GM18873 (cell line): ENCODE results near the gene PHAF1.
A peak's percentile ranks its signal among the peaks of the same experiment; 100 is the strongest.

Source experiments
- ATAC-seq: cut with Tn5 transposase; IDR thresholded peaks from one replicate; pipeline ENCODE4 v1.9.1; 2021; ENCODE audit warnings: mild to moderate bottlenecking, moderate library complexity, moderate number of reproducible peaks; ENCODE audit not compliant: unreplicated experiment, low FRiP score

Gene PHAF1

GRCh38 chr16:67158637-67159600 is 49.2 kb downstream of the PHAF1 start:
- ATAC-seq: peak; percentile 46

GRCh38 chr16:67161595-67162058 is 51.9 kb downstream of the PHAF1 start:
- no peak for ATAC-seq

- no peak for ATAC-seq
These were observed 52.9 kb downstream of the PHAF1 start for GRCh38 chr16:67162506-67163163.

GRCh38 chr16:67163164-67163998 is 53.6 kb downstream of the PHAF1 start:
- ATAC-seq: no peak

GRCh38 chr16:67163999-67164558 is 54.3 kb downstream of the PHAF1 start:
- ATAC-seq: no peak

GRCh38 chr16:67164599-67165061 is 54.9 kb downstream of the PHAF1 start, which contains the start of gene HSF4:
HSF4 (plus strand) TSS chr16:67164745; CDS start chr16:67164812, 67 bp downstream.
- no peak for ATAC-seq

GRCh38 chr16:67165121-67166078 is 55.7 kb downstream of the PHAF1 start:
- ATAC-seq: no peak

- no peak for ATAC-seq
These were observed 56.4 kb downstream of the PHAF1 start for GRCh38 chr16:67166110-67166547.

- ATAC-seq: no peak
These were observed 56.9 kb downstream of the PHAF1 start for GRCh38 chr16:67166598-67167168.

GRCh38 chr16:67167588-67167987 is 57.8 kb downstream of the PHAF1 start:
- ATAC-seq: no peak

- ATAC-seq: no peak
These were observed 59.3 kb downstream of the PHAF1 start for GRCh38 chr16:67169011-67169451.

GRCh38 chr16:67169642-67170167 is 60.0 kb downstream of the PHAF1 start:
- ATAC-seq: no peak

GRCh38 chr16:67170168-67170948 is 60.6 kb downstream of the PHAF1 start, which contains the start of gene NOL3:
NOL3 (plus strand) TSS chr16:67170538.
- peak; percentile 48 for ATAC-seq

GRCh38 chr16:67170949-67171649 is 61.4 kb downstream of the PHAF1 start:
- ATAC-seq: no peak

GRCh38 chr16:67173323-67173722 is 63.6 kb downstream of the PHAF1 start:
- ATAC-seq: no peak

GRCh38 chr16:67173808-67174705 is 64.3 kb downstream of the PHAF1 start:
- peak; percentile 39 for ATAC-seq
